NCI-H345 (cell line): ENCODE results near the gene KXD1.

Experiments used
- DNase-seq: peaks from one replicate; lab custom pipeline; 2025; lab: John Stamatoyannopoulos, UW

The KXD1 gene

DNA sequence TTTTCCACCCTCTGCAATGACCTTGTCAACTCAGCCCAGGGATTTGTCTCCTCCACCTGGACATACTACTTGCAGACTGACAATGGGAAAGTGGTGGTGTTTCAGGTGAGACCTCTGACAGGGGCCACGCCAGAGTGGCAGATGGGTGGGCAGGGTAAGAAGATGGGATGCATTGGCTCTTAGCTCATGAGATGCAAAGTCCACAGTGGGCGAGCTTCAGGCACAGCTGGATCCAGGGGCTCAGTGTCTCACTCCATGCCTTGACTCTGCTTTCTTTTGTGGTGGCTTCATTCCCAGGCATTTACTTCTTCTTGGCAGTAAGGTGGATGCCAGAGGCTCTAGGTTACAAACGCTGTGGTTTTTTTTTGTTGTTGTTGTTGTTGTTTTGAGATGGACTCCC lies 58.4 kb downstream of the KXD1 start:
- no peak for DNase-seq

DNA sequence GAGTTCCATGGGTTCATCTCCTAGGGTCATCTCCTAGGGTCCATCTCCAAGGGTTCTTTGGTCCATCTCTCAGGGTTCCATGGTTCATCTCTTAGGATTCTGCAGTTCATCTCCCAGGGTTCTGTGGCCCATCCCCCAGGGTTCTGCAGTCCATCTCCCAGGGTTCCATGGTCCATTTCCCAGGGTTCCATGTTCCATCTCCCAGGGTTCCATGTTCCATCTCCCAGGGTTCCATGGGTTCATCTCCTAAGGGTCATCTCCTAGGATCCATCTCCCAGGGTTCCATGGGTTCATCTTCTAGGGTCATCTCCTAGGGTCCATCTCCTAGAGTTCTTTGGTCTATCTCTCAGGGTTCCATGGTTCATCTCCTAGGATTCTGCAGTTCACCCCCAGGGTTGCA lies 59.9 kb downstream of the KXD1 start:
- DNase-seq, result no peak

DNA sequence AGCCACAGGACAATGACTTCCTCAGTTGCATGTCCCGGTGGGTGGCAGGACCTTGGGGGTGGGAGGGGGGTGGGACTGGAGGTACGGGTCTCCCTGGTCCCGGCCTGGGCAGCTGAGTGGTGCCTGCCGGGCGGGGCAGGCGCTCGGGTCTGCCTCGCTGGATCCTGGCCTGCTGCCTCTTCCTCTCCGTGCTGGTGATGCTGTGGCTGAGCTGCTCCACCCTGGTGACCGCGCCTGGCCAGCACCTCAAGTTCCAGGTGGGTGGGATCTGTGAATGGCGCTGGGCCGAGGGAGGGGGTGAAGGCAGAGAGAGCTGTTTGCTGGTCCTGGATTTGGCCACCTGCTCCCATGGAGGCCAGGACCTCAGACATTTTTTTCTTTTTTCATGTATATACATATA lies 60.6 kb downstream of the KXD1 start:
- DNase-seq, result no peak
